Stimulated activated CD8-positive, alpha-beta memory T cell treated with anti-CD3 and anti-CD28 coated beads, Interleukin-2, amount 100 ng/mL, for 1 hour (primary cell): ENCODE measurements around the gene KLF3.

Experiments used
- DNase-seq, 2 donors: peaks; one replicate each; pipeline ENCODE4 v3.0.0-alpha.2; 2020; ENCODE audit warnings: low read depth in 2 of 2

Gene KLF3

GRCh38 chr4:38674258-38675144 is 10.5 kb downstream of the KLF3 start:
- no peak for DNase-seq

- DNase-seq = peak; percentile 64 to 66
Observed at GRCh38 chr4:38675146-38676121, 11.4 kb downstream of the KLF3 start.

- no peak for DNase-seq
Observed at GRCh38 chr4:38676986-38677385, 13.0 kb downstream of the KLF3 start.

GRCh38 chr4:38677441-38677840 is 13.4 kb downstream of the KLF3 start:
- DNase-seq = no peak

- DNase-seq = no peak
Observed at GRCh38 chr4:38678078-38678477, 14.1 kb downstream of the KLF3 start.

GRCh38 chr4:38679921-38680320 is 15.9 kb downstream of the KLF3 start:
- DNase-seq = no peak

GRCh38 chr4:38681281-38681991 is 17.4 kb downstream of the KLF3 start:
- DNase-seq = no peak

GRCh38 chr4:38682336-38682735 is 18.3 kb downstream of the KLF3 start:
- no peak for DNase-seq

GRCh38 chr4:38683276-38683675 is 19.3 kb downstream of the KLF3 start:
- no peak for DNase-seq

- DNase-seq = no peak
Observed at GRCh38 chr4:38684271-38684670, 20.3 kb downstream of the KLF3 start.

- no peak for DNase-seq
Observed at GRCh38 chr4:38684951-38685844, 21.2 kb downstream of the KLF3 start.

GRCh38 chr4:38686682-38687081 is 22.7 kb downstream of the KLF3 start:
- DNase-seq = no peak

GRCh38 chr4:38687571-38688011 is 23.6 kb downstream of the KLF3 start:
- no peak for DNase-seq

GRCh38 chr4:38688676-38689355 is 24.8 kb downstream of the KLF3 start:
- no peak for DNase-seq

GRCh38 chr4:38691251-38692008 is 27.4 kb downstream of the KLF3 start:
- DNase-seq = no peak

- no peak for DNase-seq
Observed at GRCh38 chr4:38692421-38692820, 28.4 kb downstream of the KLF3 start.

GRCh38 chr4:38693569-38693968 is 29.6 kb downstream of the KLF3 start:
- no peak for DNase-seq

GRCh38 chr4:38694330-38694729 is 30.3 kb downstream of the KLF3 start:
- no peak for DNase-seq

GRCh38 chr4:38695809-38696208 is 31.8 kb downstream of the KLF3 start:
- no peak for DNase-seq
